Epithelial cell of esophagus (primary cell): ENCODE results near the gene C1R.

Source experiments
- DNase-seq: peaks from one replicate; pipeline ENCODE4 v3.0.0; 2010; ENCODE audit warnings: low read depth
- H3K4me3 ChIP-seq: 2 replicates; pipeline ENCODE4 v1.5.1; 2011; ENCODE audit warnings: mild to moderate bottlenecking, low read length, control low read depth
- TF ChIP-seq, protein P1 (sequence below): IDR thresholded peaks from 2 replicates; pipeline ENCODE4 v1.5.1; 2011; ENCODE audit warnings: low read depth, mild to moderate bottlenecking, low read length, control low read depth, inconsistent platforms; ENCODE audit not compliant: insufficient read depth; ENCODE audit errors: missing control alignments

Gene C1R

DNA sequence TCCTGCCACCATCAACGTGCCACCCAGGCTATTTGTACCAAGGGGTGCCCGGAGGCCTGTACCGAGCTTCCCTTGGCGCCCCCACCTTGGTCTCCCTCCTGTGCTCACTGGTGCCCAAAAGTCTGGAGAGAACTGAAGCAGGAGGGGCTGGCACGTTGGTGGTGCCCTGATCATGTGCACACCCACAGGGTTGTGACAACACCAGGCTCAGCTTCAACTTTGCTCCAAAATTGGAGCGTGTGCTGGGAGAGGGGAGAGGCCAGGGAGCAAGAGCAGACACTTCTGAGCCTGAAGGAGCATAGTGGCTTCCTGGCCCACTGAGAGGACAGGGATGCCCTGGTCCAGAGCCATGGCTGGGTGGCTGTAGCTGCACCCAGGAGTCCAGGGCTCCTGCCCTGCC, 60.9 kb downstream of the C1R start:
- TF ChIP-seq, protein P1, sequence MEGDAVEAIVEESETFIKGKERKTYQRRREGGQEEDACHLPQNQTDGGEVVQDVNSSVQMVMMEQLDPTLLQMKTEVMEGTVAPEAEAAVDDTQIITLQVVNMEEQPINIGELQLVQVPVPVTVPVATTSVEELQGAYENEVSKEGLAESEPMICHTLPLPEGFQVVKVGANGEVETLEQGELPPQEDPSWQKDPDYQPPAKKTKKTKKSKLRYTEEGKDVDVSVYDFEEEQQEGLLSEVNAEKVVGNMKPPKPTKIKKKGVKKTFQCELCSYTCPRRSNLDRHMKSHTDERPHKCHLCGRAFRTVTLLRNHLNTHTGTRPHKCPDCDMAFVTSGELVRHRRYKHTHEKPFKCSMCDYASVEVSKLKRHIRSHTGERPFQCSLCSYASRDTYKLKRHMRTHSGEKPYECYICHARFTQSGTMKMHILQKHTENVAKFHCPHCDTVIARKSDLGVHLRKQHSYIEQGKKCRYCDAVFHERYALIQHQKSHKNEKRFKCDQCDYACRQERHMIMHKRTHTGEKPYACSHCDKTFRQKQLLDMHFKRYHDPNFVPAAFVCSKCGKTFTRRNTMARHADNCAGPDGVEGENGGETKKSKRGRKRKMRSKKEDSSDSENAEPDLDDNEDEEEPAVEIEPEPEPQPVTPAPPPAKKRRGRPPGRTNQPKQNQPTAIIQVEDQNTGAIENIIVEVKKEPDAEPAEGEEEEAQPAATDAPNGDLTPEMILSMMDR = no peak

More for the DNA sequence above, 60.9 kb downstream of the C1R start:
- H3K4me3 ChIP-seq = no peak overlapping the region
- DNase-seq = no peak
